GM18526 (cell line): ENCODE results near the gene BRSK2.

Experiments used
- POLR2A ChIP-seq: IDR thresholded peaks from 3 replicates; pipeline ENCODE4 v1.6.1; 2011; ENCODE audit not compliant: insufficient read length; ENCODE audit errors: extremely low read depth

BRSK2 gene

DNA sequence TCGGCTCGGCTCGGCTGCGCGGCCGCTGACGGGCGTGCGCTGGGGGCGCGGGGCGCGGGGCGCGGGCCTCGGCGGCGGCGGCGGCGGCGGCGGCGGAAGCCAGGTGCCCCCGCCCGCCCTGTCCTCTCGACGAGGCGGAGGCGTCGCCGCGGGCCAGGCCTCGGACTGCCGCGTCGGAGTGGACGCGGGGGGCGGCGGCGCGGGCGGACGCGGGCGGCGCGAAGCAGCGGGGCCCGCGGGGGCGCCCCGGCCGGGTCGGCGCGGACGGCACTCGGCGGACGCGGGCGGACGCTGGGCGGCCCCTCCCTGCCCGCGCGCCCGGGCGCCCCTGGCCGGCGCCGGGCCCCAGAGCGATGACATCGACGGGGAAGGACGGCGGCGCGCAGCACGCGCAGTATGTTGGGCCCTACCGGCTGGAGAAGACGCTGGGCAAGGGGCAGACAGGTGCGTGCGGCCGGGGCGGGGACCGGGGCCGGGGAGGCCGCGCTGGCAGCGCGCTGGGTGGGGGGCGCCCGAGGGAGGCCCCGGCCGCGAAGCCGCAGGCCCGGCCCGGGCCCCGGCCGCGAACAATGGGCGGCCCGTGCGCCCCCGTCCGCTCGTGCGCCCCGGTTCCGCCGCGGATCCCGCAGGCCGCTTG lies at the start of gene BRSK2:
Gene BRSK2, plus strand, starts transcription at position 3 of the 637 bp plus-strand sequence. Its CDS starts 351 bp downstream, at position 354.
- TF ChIP-seq POLR2A: no peak

DNA sequence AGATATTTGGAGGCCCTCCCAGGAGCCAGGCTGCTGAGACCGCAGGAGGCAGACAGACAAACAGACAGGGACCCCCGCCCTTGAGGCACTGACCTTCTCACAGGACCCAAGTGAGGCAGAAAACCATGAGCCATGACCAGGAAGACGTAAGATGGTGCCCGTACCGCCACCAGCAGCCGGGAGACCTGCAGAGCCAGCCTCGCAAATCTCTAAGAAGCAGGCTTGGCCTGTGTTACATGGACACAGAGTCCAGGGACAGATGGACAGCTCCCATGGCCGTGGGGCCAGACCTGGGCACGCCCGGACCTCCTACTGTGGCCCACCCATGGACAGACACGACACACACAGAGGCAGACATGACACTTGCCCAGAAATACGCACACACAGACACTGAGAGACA lies 49.6 kb upstream of the BRSK2 start:
- no peak for TF ChIP-seq POLR2A

DNA sequence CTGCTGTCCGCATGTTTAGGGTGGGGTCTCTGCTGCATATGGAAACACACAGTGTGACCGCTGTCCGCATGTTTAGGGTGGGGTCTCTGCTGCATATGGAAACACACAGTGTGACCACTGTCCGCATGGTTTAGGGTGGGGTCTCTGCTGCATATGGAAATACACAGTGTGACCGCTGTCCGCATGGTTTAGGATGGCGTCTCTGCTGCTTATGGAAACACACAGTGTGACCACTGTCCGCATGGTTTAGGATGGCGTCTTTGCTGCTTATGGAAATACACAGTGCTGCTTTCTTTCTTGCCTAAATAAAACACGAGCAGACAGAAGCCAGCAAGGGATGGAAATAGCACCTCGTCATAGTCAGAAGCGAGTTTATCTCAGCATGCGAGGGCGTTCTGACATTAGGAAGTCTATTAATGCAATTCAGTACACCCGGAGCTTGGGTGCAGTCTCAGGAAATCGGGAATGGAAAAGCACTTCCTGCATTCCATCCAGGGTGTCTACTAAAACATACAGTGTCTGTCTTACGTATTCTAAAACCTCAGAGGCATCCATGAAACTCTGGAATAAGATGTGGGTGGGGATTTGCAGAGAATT lies 47.7 kb upstream of the BRSK2 start:
- TF ChIP-seq POLR2A: no peak

DNA sequence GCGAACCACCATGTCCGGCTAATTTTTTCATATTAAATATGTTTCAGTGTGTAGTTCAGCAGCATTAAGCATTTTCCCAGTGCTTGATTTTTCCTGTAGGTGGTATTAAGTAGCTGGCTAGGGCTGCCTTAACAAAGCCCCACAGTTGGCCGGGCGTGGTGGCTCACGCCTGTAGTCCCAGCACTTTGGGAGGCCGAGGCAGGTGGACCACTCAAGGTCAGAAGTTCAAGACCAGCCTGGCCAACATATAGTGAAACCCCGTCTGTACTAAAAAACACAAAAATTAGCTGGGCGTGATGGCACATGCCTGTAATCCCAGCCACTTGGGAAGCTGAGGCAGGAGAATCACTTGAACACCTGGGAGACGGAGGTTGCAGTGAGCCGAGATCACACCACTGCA lies 46.8 kb upstream of the BRSK2 start:
- no peak for TF ChIP-seq POLR2A

DNA sequence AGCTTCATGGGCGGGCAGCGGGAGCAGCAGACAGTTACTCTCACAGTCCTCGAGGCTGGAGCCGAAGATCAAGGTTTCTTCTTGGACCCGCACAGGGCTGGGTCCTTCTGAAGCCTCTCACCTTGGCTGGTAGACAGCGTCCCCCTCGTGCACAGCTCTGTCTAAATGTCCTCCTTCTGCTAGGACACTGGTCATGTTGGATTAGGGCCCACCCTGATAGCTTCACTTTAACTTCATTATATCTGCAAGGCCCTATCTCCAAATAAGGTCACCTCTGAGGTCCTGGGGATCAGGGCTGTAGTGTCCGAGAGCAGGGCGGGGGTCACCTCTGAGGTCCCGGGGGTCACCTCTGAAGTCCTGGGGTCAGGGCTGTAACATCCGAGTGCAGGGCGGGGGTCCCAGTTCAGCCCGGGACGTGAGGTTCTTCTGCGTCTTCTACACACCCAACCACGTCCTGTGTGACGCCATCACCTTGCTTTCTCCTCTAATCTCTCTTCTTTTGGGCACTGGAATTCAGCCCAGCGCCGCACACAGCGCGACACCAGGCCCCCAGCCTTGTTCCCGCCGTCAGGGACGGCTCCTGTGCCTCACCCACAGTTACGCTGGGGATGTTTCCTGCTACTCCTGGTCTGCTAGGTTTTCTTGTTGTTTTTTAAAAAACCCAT lies 46.2 kb upstream of the BRSK2 start:
- no peak for TF ChIP-seq POLR2A

DNA sequence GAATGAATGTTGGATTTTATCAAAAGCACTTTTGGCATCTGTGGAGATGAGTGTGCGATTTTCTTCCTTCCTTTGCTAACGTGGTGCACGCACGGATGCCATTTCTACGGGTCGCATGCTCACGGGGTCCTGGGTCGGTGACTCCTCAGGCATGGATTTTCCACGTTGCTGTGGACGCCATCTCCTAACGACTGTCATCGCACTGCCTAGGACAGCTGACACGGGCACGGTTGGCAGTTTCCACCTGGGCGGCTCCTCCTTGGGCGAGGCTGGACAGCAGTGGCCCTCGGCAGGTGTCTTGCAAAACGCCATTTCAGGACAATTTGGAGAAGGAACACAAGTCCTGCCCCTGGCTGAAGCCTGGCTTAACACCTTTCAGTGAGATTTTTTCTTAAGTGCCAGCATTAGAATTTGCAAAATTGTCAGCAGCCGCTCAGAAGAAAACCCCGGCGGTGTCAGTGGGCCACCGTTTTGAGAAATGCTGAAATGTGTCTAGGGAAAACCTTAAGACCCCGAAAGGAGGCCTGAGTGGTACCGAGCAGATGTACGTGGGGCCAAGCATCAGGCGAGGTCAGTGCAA lies 45.6 kb upstream of the BRSK2 start:
- TF ChIP-seq POLR2A: no peak

DNA sequence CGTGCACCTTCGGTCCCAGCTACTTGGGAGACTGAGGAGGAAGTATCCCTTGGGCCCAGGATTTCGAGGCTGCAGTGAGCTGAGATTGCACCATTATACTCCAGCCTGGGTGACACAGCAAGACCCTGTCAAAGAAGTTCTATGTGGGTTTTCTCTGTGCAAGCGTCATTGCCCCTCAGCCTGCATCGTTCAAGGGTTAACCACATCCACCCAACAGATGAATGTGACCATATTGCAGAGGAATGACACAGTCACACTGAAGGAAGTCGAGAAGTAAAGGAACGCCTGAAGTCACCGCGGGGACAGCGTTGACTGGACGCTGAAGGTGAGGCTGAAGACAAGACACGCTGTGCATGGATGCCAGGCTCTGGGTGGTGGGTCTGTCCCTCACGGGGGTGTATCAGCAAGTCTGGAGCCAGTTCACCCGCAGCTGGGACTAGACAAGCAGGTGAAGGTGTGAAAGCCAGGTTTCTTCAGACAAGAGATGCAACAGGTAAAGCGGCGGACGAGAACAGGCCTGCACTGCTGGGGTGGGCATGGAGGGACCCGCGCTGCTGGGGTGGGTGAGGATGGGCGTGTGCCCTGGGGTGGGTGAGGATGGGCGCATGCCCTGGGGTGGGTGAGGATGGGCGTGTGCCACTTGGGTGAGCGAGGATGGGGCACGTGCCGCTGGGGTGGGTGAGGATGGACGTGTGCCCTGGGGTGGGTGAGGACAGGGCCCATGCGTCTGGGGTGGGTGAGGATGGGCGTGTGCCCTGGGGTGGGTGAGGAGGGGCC lies 43.8 kb upstream of the BRSK2 start:
- TF ChIP-seq POLR2A: no peak

DNA sequence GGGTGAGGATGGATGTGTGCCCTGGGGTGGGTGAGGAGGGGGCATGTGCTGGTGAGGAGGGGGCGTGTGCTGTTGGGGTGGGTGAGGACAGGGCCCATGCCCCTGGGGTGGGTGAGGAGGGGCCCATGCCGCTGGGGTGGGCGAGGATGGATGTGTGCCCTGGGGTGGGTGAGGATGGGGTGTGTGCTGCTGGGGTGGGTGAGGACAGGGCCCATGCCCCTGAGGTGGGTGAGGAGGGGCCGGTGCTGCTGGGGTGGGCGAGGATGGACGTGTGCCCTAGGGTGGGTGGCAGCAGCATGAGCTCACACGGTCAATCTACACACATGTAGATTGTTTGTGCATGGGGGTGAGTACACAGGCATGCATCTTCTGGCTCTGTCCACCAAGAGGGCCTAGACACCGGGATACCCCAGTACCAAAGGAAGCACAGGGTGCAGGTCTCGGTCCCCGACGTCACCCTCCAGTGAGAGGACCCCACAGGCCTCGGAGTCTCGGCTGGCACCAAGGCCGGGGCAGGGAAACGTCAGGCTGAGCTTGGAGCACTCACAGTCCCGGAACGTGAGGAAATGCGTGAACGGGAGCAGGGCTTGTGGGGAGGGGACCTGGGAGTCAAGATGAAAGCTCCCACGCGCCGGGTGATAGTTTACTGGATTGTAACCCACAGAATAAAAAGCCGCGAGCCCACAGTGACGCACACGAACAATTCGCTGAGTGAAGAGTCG lies 42.9 kb upstream of the BRSK2 start:
- TF ChIP-seq POLR2A: no peak

DNA sequence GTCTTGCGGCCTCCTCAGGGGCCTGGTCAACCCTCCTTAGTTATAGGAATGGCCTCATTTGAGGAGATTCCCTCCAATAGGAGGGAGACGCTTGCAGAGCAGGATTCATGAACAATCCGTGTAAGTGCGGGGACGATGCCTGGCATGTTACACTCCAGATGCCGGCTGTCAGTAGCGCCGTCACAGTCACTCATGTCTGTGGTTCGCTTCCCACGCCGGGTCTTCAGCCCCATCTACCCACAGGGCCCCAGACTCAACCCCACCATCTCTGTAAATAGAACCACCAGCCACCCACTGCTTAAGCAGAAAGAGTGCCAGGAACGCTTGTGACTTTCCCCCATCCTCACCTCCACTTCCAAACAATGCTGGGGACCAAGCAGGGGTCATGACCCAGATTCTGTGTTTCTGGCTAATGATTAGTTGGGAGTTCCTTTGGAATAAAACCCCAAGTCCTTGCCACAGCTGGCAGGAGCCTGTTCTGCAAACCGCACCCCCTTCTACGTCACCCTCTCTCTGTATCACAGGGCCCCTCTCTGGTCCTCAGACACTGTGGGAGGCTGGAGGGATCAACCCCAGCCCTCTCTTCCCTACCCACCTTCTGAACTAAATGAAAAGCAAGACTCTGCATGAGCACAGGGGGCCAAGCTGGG lies 41.5 kb upstream of the BRSK2 start:
- no peak for TF ChIP-seq POLR2A

DNA sequence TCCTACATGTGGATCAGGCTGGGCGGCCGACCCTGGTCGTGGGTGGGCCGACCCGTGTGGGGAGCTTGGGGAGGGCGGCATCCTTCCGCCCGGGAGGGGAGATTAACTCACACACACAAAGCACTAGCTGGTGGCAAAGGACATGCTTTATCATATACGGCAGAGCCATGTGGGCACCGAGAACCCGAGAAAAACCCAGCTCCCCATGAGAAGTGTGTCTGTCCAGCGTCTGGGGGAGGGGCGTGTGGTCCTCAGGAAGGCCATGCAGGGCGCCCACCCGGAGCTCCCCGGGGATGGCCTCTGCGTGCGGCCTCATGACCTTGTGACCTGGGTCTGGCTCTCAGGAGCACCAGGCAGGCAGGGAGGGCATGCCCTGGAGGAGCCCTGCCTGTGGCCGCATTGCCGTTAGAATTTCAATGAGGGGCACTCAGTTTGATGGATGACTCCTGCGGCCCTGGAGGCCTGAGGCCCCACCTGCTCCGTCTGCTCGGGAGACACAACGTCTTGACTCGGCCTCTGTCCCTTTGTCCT lies 40.9 kb upstream of the BRSK2 start:
- no peak for TF ChIP-seq POLR2A

DNA sequence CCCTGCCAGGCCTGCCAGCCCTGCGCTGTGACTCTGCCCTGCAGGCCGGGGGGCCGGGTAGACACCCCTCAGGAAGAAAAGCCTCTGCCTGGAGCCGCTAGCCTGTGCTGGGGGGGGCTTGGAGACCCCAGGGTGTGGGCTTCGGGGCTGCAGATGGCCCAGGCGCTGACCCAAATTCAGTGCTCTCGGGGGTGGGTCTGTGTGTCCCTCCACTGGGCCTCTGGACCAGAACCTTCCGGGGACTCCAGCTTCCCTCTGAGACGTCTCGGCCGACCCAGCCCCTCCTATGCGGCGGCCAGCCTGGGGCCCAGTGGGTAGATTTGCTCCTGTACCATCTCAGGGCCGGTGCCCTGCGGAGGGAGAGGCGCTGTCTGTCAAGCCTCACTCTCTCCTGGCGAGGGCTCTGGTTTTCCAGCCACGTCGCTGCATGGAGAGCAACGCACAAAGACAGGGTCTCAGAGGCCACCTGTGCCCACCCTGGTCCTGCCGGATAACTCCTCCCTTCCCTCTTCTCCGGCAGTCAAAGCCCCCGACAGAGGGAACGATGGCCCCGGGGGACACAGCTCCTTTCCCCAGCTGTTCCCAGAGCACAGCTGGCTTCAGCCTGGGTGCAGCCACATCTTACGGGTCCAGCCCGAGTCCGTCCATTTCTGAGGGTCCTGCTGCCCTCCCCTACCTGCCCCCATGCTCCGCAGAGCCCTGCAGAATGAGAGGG lies 40.2 kb upstream of the BRSK2 start:
- no peak for TF ChIP-seq POLR2A

DNA sequence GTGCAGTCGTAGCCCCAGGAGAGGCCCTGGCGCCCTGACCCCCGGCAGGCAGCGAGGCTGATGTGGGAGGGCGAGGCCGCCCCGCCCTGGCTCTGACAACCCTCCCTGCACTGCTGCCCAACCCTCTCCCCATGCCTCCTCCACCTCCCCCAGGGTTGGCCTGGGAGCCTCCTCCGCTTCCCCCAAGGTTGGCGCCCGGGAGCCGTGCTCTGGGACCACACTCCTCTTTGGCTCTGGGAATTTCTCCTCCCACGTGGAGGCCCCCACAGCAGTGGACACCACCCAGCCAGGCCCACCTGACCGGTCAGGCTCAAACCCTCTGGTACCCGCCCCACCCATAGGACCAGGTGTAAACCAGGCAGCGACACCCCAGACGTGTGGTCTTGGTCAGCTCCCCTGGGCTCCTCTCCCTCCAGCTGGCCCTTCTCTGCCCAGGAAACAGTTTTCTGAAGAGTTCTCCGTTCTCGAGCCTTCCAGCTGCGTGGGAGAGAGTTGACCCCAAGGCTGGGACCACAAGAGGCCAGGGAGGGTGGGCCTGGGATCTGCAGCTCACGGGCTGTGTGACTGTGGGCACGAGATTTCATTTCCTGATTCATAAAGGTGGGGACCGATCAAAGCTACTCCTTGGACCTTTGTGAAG lies 39.5 kb upstream of the BRSK2 start:
- no peak for TF ChIP-seq POLR2A
